Measurements from ENCODE around the gene ROBO1. TPM values are rescaled to one million over a fixed set of nuclear protein-coding genes. Genes with fewer than 3 reads are reported as not detected.

The ROBO1 gene
- total RNA-seq, 2 experiments from 2014 or later: 8.6 to 9.0 TPM

GRCh38 chr3:79414035-79414434 lies 353.8 kb downstream of the ROBO1 start:
- Mint-ChIP-seq H3K9me3 (peaks cover 12% of the 10 kb centered on the region), H3K27ac (no peak overlapping the region), H3K36me3 (ENCODE audit: low read depth) (no peaks in the 10 kb centered on the region), H3K4me1 (ENCODE audit: low read depth) (no peaks in the 10 kb centered on the region), H3K4me3 (no peak overlapping the region), H3K27me3 (no peaks in the 10 kb centered on the region)
- ChIA-PET POLR2A (no interaction called here), CTCF (no interaction called here)
- no peak for TF ChIP-seq CTCF (IDR thresholded peaks at IDR 0.05)
- intact Hi-C loops (cut with micrococcal nuclease): no loop called here
- no peak for ATAC-seq
- DNase-seq: no peak

GRCh38 chr3:79412537-79412936 lies 355.3 kb downstream of the ROBO1 start:
- DNase-seq (no peak), ATAC-seq (no peak)
- no peak for TF ChIP-seq CTCF (IDR thresholded peaks at IDR 0.05)
- no peak overlapping the region for H3K27ac Mint-ChIP-seq
- no peaks in the 10 kb centered on the region for H3K36me3 Mint-ChIP-seq (ENCODE audit: low read depth)
- H3K4me3 Mint-ChIP-seq: no peak overlapping the region
- POLR2A ChIA-PET: no interaction called here
- peaks cover 9% of the 10 kb centered on the region for H3K9me3 Mint-ChIP-seq
- intact Hi-C loops (cut with micrococcal nuclease): no loop called here
- no peaks in the 10 kb centered on the region for H3K27me3 Mint-ChIP-seq
- CTCF ChIA-PET: no interaction called here
- no peaks in the 10 kb centered on the region for H3K4me1 Mint-ChIP-seq (ENCODE audit: low read depth)

- H3K27ac Mint-ChIP-seq: no peak overlapping the region
- DNase-seq: no peak
- H3K9me3 Mint-ChIP-seq: peaks cover 8% of the 10 kb centered on the region
- no peaks in the 10 kb centered on the region for H3K27me3 Mint-ChIP-seq
- no peak overlapping the region for H3K4me3 Mint-ChIP-seq
- intact Hi-C loops (cut with micrococcal nuclease): no loop called here
- ChIA-PET CTCF (no interaction called here), POLR2A (no interaction called here)
- no peaks in the 10 kb centered on the region for H3K4me1 Mint-ChIP-seq (ENCODE audit: low read depth)
- no peaks in the 10 kb centered on the region for H3K36me3 Mint-ChIP-seq (ENCODE audit: low read depth)
- ATAC-seq: no peak
- no peak for TF ChIP-seq CTCF (IDR thresholded peaks at IDR 0.05)
Measured at GRCh38 chr3:79410617-79411016, 357.2 kb downstream of the ROBO1 start.

- H3K4me1 Mint-ChIP-seq (ENCODE audit: low read depth): no peaks in the 10 kb centered on the region
- ChIA-PET CTCF (no interaction called here), POLR2A (no interaction called here)
- no peak for TF ChIP-seq CTCF (IDR thresholded peaks at IDR 0.05)
- peaks cover 3% of the 10 kb centered on the region for H3K9me3 Mint-ChIP-seq
- H3K27me3 Mint-ChIP-seq: no peaks in the 10 kb centered on the region
- DNase-seq (no peak), ATAC-seq (no peak)
- H3K4me3 Mint-ChIP-seq: no peak overlapping the region
- H3K27ac Mint-ChIP-seq: no peak overlapping the region
- H3K36me3 Mint-ChIP-seq (ENCODE audit: low read depth): no peaks in the 10 kb centered on the region
- intact Hi-C loops (cut with micrococcal nuclease): no loop called here
Measured at GRCh38 chr3:79410136-79410535, 357.7 kb downstream of the ROBO1 start.

- H3K36me3 Mint-ChIP-seq (ENCODE audit: low read depth): no peaks in the 10 kb centered on the region
- CTCF ChIA-PET: no interaction called here
- TF ChIP-seq CTCF (IDR thresholded peaks at IDR 0.05): no peak
Measured at GRCh38 chr3:79406175-79406574, 361.6 kb downstream of the ROBO1 start.

More at GRCh38 chr3:79406175-79406574, 361.6 kb downstream of the ROBO1 start:
- POLR2A ChIA-PET: no interaction called here
- no peaks in the 10 kb centered on the region for H3K4me1 Mint-ChIP-seq (ENCODE audit: low read depth)
- DNase-seq: no peak
- H3K27me3 Mint-ChIP-seq: no peaks in the 10 kb centered on the region
- intact Hi-C loops (cut with micrococcal nuclease): no loop called here
- peaks cover 3% of the 10 kb centered on the region for H3K9me3 Mint-ChIP-seq
- no peak overlapping the region for H3K27ac Mint-ChIP-seq
- ATAC-seq: no peak
- H3K4me3 Mint-ChIP-seq: no peak overlapping the region

Data from activated CD8-positive, alpha-beta T cell treated with anti-CD3 and anti-CD28 coated beads for 36 hours (primary cell).